OCI-LY3 (cell line): ENCODE data around the gene IWS1.

Source experiments
- EZH2phosphoT487 ChIP-seq: fragments of 200-600 bp; shearing (Covaris generic); IDR thresholded peaks from 2 replicates; pipeline ENCODE4 v1.6.1; 2018; ENCODE audit warnings: antibody characterized with exemption, mixed run types, low read depth
- TF ChIP-seq, protein P1 (sequence below): fragments of 200-600, 300-600 bp; sonication (generic); IDR thresholded peaks from 2 replicates; pipeline ENCODE4 v1.5.1; 2014; ENCODE audit warnings: antibody characterized with exemption, low read length, low read depth

- TF ChIP-seq, protein P1, sequence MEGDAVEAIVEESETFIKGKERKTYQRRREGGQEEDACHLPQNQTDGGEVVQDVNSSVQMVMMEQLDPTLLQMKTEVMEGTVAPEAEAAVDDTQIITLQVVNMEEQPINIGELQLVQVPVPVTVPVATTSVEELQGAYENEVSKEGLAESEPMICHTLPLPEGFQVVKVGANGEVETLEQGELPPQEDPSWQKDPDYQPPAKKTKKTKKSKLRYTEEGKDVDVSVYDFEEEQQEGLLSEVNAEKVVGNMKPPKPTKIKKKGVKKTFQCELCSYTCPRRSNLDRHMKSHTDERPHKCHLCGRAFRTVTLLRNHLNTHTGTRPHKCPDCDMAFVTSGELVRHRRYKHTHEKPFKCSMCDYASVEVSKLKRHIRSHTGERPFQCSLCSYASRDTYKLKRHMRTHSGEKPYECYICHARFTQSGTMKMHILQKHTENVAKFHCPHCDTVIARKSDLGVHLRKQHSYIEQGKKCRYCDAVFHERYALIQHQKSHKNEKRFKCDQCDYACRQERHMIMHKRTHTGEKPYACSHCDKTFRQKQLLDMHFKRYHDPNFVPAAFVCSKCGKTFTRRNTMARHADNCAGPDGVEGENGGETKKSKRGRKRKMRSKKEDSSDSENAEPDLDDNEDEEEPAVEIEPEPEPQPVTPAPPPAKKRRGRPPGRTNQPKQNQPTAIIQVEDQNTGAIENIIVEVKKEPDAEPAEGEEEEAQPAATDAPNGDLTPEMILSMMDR: no peak
- TF ChIP-seq EZH2phosphoT487: no peak
Measured at GRCh38 chr2:127512362-127512761, 13.9 kb downstream of the IWS1 start.
